ENCODE data around the gene MAP3K5.

The MAP3K5 gene

GRCh38 chr6:136787726-136788068 is 4.6 kb downstream of the MAP3K5 start:
- CTCF ChIA-PET = interaction anchor here (0.7 to 1.8 kb wide), 2 partner anchors 143 to 144 kb away, joined by 4 to 10 read pairs; no protein-coding TSS in a partner anchor
- TF ChIP-seq, protein P1, sequence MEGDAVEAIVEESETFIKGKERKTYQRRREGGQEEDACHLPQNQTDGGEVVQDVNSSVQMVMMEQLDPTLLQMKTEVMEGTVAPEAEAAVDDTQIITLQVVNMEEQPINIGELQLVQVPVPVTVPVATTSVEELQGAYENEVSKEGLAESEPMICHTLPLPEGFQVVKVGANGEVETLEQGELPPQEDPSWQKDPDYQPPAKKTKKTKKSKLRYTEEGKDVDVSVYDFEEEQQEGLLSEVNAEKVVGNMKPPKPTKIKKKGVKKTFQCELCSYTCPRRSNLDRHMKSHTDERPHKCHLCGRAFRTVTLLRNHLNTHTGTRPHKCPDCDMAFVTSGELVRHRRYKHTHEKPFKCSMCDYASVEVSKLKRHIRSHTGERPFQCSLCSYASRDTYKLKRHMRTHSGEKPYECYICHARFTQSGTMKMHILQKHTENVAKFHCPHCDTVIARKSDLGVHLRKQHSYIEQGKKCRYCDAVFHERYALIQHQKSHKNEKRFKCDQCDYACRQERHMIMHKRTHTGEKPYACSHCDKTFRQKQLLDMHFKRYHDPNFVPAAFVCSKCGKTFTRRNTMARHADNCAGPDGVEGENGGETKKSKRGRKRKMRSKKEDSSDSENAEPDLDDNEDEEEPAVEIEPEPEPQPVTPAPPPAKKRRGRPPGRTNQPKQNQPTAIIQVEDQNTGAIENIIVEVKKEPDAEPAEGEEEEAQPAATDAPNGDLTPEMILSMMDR (conservative IDR thresholded peaks at IDR 0.05; ENCODE audit: low read depth) = no peak
- H3K27ac ChIP-seq = no peak overlapping the region
- POLR2A ChIA-PET (ENCODE audit: low non-redundant PET) = no interaction called here
- no peak for DNase-seq (ENCODE audit: low spot score)

- TF ChIP-seq, protein P1 (conservative IDR thresholded peaks at IDR 0.05; ENCODE audit: low read depth) = no peak
Measured at GRCh38 chr6:136786658-136787057, 5.6 kb downstream of the MAP3K5 start.

GRCh38 chr6:136784910-136785746 is 7.1 kb downstream of the MAP3K5 start:
- POLR2A ChIA-PET (ENCODE audit: low non-redundant PET) = no interaction called here
- DNase-seq (ENCODE audit: low spot score) = no peak
- TF ChIP-seq, protein P1 (conservative IDR thresholded peaks at IDR 0.05; ENCODE audit: low read depth) = no peak
- CTCF ChIA-PET = interaction anchor here (0.8 kb wide), 1 partner anchor 238 kb away, joined by 4 read pairs; no protein-coding TSS in a partner anchor
- H3K27ac ChIP-seq = no peak overlapping the region

More at GRCh38 chr6:136786658-136787057, 5.6 kb downstream of the MAP3K5 start:
- POLR2A ChIA-PET (ENCODE audit: low non-redundant PET) = no interaction called here
- no peak for DNase-seq (ENCODE audit: low spot score)
- no peak overlapping the region for H3K27ac ChIP-seq
- CTCF ChIA-PET = interaction anchor here (1.8 kb wide), 1 partner anchor 143 kb away, joined by 10 read pairs; no protein-coding TSS in a partner anchor

GRCh38 chr6:136784271-136784664 is 8.0 kb downstream of the MAP3K5 start:
- ChIA-PET POLR2A (ENCODE audit: low non-redundant PET) (no interaction called here), CTCF (no interaction called here)
- H3K27ac ChIP-seq = no peak overlapping the region
- TF ChIP-seq, protein P1 (conservative IDR thresholded peaks at IDR 0.05; ENCODE audit: low read depth) = no peak
- DNase-seq (ENCODE audit: low spot score) = no peak

- DNase-seq (ENCODE audit: low spot score) = no peak
- ChIA-PET POLR2A (ENCODE audit: low non-redundant PET) (no interaction called here), CTCF (no interaction called here)
- TF ChIP-seq, protein P1 (conservative IDR thresholded peaks at IDR 0.05; ENCODE audit: low read depth) = no peak
- no peak overlapping the region for H3K27ac ChIP-seq
Measured at GRCh38 chr6:136783495-136784270, 8.6 kb downstream of the MAP3K5 start.

DNA sequence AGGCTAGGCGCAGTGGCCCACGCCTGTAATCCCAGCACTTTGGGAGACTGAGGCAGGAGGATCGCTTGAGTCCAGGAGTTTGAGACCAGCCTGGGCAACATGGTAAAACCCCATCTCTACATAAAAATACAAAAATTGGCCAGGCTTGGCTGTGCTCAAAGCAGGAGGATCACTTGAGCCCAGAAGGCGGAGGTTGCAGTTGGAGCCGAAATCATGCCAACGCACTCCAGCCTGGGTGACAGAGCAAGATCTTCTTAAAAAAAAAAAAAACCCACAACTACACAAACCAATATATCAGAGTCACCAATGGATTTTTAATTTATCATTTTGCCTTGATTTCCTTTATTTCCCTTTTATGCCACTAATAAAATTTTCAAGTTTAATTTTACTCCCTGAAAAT is 9.3 kb downstream of the MAP3K5 start:
- DNase-seq (ENCODE audit: low spot score) = no peak
- TF ChIP-seq, protein P1 (conservative IDR thresholded peaks at IDR 0.05; ENCODE audit: low read depth) = no peak
- ChIA-PET CTCF (no interaction called here), POLR2A (ENCODE audit: low non-redundant PET) (no interaction called here)
- no peak overlapping the region for H3K27ac ChIP-seq
